ENCODE data around the gene GRAMD4.

GRCh38 chr22:46588279-46589140, 31.7 kb upstream of the GRAMD4 start:
- TF ChIP-seq POLR2A (IDR thresholded peaks at IDR 0.05) (no peak), CTCF (IDR thresholded peaks at IDR 0.05) (no peak), POLR2AphosphoS5 (IDR thresholded peaks at IDR 0.05) (no peak)

Measured in breast epithelium (tissue), 3 donors.